Mucosa of descending colon (tissue), 3 donors: ENCODE data around the gene ACO2. TPM values are rescaled to one million over a fixed set of nuclear protein-coding genes. Genes with fewer than 3 reads are reported as not detected.
"Not testable (repeated sequence)": the region's sequence is repeated elsewhere in the genome, so short reads cannot be mapped to it uniquely, and the experiment has no call there.

ENCODE experiments used
- ATAC-seq: fragments of 200-7000 bp; cut with Tn5 transposase; one replicate; pipeline ENCODE4 v1.9.1; 2020; ENCODE audit warnings: mild to moderate bottlenecking, moderate library complexity
- DNase-seq, 3 donors: peaks; one replicate each; pipeline ENCODE4 v3.0.0-alpha.2; 2020
- H3K36me3 ChIP-seq: fragments of 200-600 bp; one replicate; pipeline ENCODE4 v1.8.0; 2021; ENCODE audit warnings: low read depth, mild to moderate bottlenecking
- H3K4me1 ChIP-seq: fragments of 200-600 bp; one replicate; pipeline ENCODE4 v1.8.0; 2021; ENCODE audit warnings: low read depth, mild to moderate bottlenecking
- H3K4me3 ChIP-seq: fragments of 200-600 bp; one replicate; pipeline ENCODE4 v1.8.0; 2021; ENCODE audit warnings: mild to moderate bottlenecking
- H3K9me3 ChIP-seq: fragments of 200-600 bp; one replicate; pipeline ENCODE4 v1.8.0; 2021; ENCODE audit warnings: mild to moderate bottlenecking
- CTCF ChIP-seq: fragments of 200-600 bp; IDR thresholded peaks from one replicate; pipeline ENCODE4 v1.8.0; 2022; ENCODE audit warnings: antibody characterized with exemption, mild to moderate bottlenecking
- intact Hi-C, 2 donors: fragments of 100-400 bp; cut with DNase I in 1 of 2; cut with micrococcal nuclease in 1 of 2; formaldehyde crosslinking; loops; one replicate each; pipeline versions ENCODE4 v1.11.0 to v1.11.1; 2022; cut with DNase I, micrococcal nuclease
- total RNA-seq, 3 donors: library from RNA; stranded (reverse); fragmentation: NEBNext Ultra II Directional in 2 of 3; extraction: Animal tissue kit (Norgen Biotek cat#: 25700) in 2 of 3; gene quantifications; one replicate each; pipeline versions ENCODE4 v1.2.1 to v1.2.4, GENCODE V29; 2021 to 2023
- donor health status: DM: no; HTN: no; CAD: no; lungs with moderate emphysema.
- donor health status: DM: no; HTN: no; CAD: no.
- donor health status: DM: no; HTN: yes; CAD: no.

Gene ACO2
- total RNA-seq, 3 donors from 2014 or later = 187 to 295 (median 241) TPM

GRCh38 chr22:41565403-41566054 is 96.6 kb downstream of the ACO2 start:
- intact Hi-C loops = no loop called here
- TF ChIP-seq CTCF = no peak

GRCh38 chr22:41567512-41567768 is 98.5 kb downstream of the ACO2 start:
- Histone ChIP-seq H3K4me1 (no peaks in the 10 kb centered on the region), H3K4me3 (no peak overlapping the region), H3K9me3 (no peaks in the 10 kb centered on the region), H3K36me3 (no peaks in the 10 kb centered on the region)
- ATAC-seq = no peak
- DNase-seq = no peak
- intact Hi-C loops = no loop called here
- TF ChIP-seq CTCF = no peak

More at GRCh38 chr22:41565403-41566054, 96.6 kb downstream of the ACO2 start:
- DNase-seq (no peak), ATAC-seq (peak; percentile 42)
- Histone ChIP-seq H3K9me3 (no peaks in the 10 kb centered on the region), H3K4me3 (no peak overlapping the region), H3K4me1 (no peaks in the 10 kb centered on the region), H3K36me3 (no peaks in the 10 kb centered on the region)

GRCh38 chr22:41568811-41569210 is 99.9 kb downstream of the ACO2 start:
- H3K4me1 ChIP-seq = no peaks in the 10 kb centered on the region
- no peaks in the 10 kb centered on the region for H3K36me3 ChIP-seq
- TF ChIP-seq CTCF = no peak
- no peak for ATAC-seq
- intact Hi-C loops = no loop called here
- no peak overlapping the region for H3K4me3 ChIP-seq
- no peak for DNase-seq
- no peaks in the 10 kb centered on the region for H3K9me3 ChIP-seq

- H3K4me1 ChIP-seq = no peaks in the 10 kb centered on the region
- ATAC-seq (no peak), DNase-seq (no peak)
- no peak overlapping the region for H3K4me3 ChIP-seq
- H3K36me3 ChIP-seq = no peaks in the 10 kb centered on the region
- intact Hi-C loops = no loop called here
- TF ChIP-seq CTCF = no peak
- H3K9me3 ChIP-seq = no peaks in the 10 kb centered on the region
Measured at GRCh38 chr22:41570221-41570620, 101.3 kb downstream of the ACO2 start.

- no peak for TF ChIP-seq CTCF
- no peaks in the 10 kb centered on the region for H3K9me3 ChIP-seq
- DNase-seq (no peak), ATAC-seq (no peak)
- H3K4me3 ChIP-seq = no peak overlapping the region
- peaks cover 5% of the 10 kb centered on the region for H3K36me3 ChIP-seq
- no peaks in the 10 kb centered on the region for H3K4me1 ChIP-seq
- intact Hi-C loops = no loop called here
Measured at GRCh38 chr22:41571786-41572185, 102.9 kb downstream of the ACO2 start.

GRCh38 chr22:41572305-41572704 is 103.4 kb downstream of the ACO2 start:
- ATAC-seq, H3K36me3 ChIP-seq, H3K4me1 ChIP-seq, H3K9me3 ChIP-seq, DNase-seq, intact Hi-C loops, H3K4me3 ChIP-seq: not testable (repeated sequence)
